ENCODE data around the gene MICOS13.
"Not testable (repeated sequence)": the region's sequence is repeated elsewhere in the genome, so short reads cannot be mapped to it uniquely, and the experiment has no call there.

MICOS13 gene

DNA sequence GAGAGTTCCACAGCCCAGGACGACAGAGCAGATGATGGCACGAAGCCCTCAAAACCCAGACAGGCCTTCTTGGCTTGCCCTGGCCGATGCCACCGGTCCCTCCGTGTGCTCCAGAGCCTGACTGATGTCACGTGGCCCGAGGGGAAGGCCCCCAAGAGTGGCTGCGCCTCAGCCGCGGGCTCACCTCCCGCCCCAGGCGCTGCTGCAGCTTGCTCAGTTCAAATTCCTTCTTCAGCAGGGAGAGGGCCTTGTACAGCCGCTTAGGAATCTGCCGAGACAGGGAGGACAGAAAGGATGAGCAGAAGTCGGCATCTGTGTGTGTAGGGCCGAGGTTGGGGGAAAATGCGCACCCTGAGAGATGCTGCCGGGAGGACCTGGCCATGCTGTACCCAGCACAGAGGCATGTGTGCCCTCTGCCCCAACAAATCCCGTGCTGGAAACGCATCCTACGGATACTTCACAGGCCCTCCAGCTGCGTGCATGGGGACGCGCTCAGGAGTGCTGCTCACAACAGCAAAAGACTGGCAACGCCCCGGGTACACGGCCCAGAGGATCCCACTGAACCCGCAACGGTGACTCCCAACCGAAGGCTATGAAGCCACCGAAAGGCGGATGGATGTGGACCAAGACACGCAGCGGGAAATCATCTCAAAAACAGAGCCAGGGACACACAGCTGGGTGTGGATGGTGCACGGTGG lies 26.7 kb upstream of the MICOS13 start:
- TF ChIP-seq, protein P1, sequence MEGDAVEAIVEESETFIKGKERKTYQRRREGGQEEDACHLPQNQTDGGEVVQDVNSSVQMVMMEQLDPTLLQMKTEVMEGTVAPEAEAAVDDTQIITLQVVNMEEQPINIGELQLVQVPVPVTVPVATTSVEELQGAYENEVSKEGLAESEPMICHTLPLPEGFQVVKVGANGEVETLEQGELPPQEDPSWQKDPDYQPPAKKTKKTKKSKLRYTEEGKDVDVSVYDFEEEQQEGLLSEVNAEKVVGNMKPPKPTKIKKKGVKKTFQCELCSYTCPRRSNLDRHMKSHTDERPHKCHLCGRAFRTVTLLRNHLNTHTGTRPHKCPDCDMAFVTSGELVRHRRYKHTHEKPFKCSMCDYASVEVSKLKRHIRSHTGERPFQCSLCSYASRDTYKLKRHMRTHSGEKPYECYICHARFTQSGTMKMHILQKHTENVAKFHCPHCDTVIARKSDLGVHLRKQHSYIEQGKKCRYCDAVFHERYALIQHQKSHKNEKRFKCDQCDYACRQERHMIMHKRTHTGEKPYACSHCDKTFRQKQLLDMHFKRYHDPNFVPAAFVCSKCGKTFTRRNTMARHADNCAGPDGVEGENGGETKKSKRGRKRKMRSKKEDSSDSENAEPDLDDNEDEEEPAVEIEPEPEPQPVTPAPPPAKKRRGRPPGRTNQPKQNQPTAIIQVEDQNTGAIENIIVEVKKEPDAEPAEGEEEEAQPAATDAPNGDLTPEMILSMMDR (conservative IDR thresholded peaks at IDR 0.05), result no peak
- TF ChIP-seq ZFX (IDR thresholded peaks at IDR 0.05), result no peak
- H3K27ac ChIP-seq, result no peak overlapping the region

GRCh38 chr19:5705552-5705951 lies 25.2 kb upstream of the MICOS13 start:
- H3K27ac ChIP-seq, result no peak overlapping the region
- TF ChIP-seq, protein P1 (conservative IDR thresholded peaks at IDR 0.05), result no peak
- no peak; the same call in 1 of the 2 replicates for TF ChIP-seq ZFX (IDR thresholded peaks at IDR 0.05)

DNA sequence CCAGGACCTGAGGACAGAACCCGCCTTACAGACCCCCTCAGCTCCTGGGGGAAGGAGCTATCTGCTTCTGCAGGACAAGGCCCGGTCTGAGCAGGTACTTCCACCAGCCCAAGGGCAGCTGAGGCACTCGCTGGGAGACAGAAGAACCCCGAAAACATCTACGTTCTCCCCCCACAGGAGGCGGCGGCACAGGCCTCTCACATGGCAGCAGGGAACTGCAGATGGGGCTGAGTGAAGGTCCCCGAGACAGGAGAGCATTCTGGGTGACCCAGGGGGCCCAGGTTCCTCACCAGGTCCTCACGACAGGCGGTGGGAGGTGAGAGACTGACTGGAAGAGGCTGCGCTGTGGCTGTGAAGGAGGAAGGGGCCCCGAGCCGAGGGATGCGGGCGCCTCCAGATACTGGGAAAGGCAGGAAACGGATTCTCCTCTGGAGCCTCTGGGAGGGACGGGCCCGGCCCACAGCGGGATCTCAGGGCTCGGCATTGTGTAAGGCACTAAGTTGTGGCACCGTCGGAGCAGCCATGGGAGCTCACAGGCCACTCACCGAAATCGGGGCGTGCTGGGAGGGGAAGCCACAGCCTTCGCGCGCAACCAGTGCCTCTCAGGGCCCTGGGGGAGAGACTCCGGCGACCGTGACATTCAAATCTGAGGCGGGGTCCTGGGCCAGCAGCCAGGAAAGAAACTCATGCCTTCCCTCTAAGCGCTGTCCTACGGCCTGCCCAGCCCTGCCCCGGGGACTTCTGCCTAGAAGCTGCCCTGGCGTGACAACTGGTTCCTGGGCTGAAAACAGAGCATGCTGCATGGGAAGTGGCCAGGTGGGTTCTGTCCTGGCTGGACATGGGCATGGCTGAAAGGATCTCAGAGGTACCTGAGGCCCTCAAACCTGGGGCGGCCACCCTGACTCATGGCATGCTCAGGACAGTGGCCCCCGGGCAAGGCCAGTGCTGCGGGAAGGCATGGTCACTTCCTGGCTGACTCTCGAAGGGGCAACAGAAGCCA lies 23.8 kb upstream of the MICOS13 start:
- H3K27ac ChIP-seq, result no peak overlapping the region
- TF ChIP-seq, protein P1 (conservative IDR thresholded peaks at IDR 0.05), result no peak
- TF ChIP-seq ZFX (IDR thresholded peaks at IDR 0.05), result no peak

GRCh38 chr19:5702053-5702410 lies 21.7 kb upstream of the MICOS13 start:
- not testable (repeated sequence) for H3K27ac ChIP-seq

- H3K27ac ChIP-seq, result no peak overlapping the region
- TF ChIP-seq ZFX (IDR thresholded peaks at IDR 0.05), result no peak
- TF ChIP-seq, protein P1 (conservative IDR thresholded peaks at IDR 0.05), result no peak
These were observed 20.3 kb upstream of the MICOS13 start for GRCh38 chr19:5700455-5701092.

DNA sequence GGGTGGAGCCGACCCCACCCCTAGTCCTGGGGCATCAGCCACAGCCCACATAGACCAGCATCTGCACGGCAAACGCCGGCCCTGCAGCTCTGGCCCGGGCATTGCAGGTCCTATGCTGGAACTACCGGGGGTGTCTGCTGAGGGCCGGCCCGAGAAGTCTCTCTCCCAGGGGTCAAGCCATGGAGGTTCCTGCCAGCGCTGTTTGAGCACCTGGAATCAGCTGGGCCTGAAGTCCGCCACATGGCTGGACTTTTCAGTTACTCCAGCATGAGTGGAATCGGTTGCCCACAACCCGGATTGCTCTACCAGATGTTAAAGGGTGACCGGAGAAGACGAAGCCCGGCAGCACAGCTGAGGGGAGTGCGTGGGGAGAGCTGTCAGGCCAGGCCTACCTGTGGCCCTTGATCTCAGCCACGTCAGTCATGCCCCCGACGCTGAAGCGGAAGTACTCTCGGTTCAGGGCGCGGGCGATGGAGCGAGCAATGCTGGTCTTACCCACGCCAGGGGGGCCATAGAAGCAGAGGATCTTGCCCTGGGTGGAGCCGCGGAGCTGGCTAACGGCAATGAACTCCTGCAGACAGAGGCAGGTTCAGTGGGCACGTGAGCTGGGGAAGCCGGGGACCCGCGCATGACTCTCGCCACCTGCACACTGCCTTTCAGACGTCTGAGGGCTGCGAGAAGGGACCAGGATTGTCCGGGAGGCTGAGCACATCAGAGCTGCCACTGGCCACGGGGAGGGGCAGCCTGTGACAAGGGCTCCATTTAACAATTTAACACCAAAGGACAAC lies 18.5 kb upstream of the MICOS13 start:
- TF ChIP-seq, protein P1 (conservative IDR thresholded peaks at IDR 0.05), result no peak
- TF ChIP-seq ZFX (IDR thresholded peaks at IDR 0.05), result no peak
- no peak overlapping the region for H3K27ac ChIP-seq
